Measurements from ENCODE around the gene CMIP.

CMIP gene

DNA sequence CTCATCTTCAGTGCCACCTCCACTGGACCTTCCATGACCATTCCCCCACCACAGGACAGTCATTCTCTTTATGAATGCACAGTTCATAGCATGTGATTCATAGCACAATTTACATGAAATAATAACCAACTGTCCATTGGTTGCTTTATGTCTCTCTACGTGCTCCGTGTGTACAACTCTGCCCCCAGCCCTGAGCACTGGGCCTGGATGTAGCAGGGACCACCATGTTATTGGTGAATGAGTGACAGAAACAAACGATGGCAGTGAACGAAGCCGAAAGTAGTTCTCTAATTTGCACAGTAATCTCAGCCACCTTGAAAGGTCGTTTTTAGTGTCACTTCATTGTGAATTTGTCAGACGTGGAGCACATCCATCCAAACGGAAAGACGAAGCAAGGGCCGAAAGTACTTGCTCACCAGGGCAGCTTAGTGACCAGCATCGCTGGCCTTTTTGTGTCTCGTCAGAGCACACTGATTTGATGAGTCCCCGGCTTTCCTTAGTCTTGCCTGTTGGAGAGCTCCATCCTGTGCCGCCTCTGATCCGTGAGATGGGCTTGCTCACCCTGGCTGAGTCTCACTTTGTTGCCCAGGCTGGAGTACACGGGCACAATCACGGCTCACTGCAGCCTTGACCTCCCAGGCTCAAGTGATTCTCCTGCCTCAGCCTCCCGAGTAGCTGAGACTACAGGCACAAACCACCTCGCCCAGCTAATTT, 95.3 kb downstream of the CMIP start:
- DNase-seq = no peak

DNA sequence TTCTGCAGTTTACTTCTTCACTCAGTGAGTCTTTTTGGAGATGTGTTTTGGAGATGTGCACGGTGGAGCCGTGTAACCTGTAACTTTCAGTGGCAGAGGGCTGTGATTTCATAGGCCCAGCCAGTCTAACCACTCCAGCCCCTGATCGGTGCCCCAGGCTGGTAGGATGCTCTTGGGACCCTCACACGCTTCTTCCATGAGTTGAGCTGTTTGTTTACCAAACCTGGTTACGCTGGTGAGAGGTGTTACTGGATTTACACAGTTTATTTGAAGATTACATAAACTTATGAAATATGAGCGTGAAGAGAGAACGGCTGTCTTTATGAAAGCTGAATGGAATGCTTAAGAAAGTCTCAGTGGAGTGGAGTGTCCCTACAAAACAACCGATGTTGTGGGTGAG, 96.7 kb downstream of the CMIP start:
- no peak for DNase-seq

GRCh38 chr16:81542609-81543570, 98.3 kb downstream of the CMIP start:
- DNase-seq = no peak

- DNase-seq = no peak
Measured at GRCh38 chr16:81543571-81543970, 99.0 kb downstream of the CMIP start.

DNA sequence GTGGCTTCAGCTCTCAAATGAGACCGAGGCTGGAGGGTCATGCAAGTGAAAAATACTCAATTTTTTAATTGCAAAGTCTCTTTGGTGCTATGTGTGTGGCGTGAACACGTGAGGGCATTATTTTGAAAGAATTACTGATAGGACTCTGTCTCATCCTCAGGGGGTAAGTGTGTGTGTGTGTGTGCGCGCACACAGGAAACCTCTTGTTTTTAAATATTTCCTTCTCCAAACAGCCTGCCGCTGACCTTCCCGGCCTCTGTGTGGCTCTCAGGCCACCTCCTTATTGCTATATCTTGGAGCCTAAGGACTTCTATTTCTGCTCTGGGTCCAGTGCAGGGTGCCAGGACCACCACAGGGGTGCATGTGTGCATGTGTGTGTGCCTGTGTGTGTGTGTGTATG, 99.7 kb downstream of the CMIP start:
- no peak for DNase-seq

DNA sequence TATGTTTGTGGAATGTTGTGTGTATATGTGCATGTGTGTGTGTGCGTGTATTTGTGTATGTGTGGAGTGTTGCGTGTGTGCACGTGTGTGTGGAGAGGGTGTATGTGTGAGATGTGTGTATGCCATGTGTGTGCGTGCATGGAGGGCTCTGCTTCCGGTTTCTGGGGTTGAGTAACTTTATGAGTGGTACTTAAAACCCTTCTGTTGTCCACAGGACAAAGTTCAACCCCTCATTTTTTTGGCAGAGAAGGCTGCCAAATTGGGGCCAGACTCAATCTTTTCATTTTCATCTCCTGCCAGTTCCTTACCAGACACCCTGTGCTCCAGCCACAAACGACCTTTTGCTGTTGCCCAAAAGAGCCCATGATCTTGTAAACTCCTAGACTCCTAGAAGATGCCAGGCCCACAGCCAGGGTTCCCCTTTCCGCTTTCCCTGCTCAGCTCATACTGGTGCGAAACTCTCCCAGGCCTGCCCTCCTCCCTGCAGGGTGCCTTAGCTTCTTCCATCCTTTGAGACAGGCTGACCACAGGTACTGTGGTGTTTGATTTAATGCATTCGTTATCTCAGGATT, 100.2 kb downstream of the CMIP start:
- DNase-seq = no peak

- no peak for DNase-seq
Measured at GRCh38 chr16:81545470-81546250, 101.1 kb downstream of the CMIP start.

DNA sequence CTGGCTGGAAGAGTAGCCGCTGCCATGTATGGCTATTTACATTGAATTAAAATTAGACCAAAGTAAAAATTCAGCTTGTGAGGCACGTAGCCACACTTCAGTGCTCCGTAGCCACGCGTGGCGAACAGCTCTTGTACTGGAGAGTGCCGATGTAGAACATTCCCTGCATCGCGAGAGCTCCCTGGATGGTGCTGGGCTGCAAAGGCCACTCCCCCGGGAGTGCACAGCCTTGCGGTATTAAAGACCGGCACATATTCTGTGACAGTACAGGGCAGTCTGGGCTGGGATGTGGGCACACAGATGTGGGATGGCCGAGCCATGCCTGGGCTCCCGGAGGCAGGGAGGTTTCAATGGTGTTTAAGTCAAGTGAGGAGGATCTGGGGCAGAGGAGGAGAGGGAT, 102.2 kb downstream of the CMIP start:
- no peak for DNase-seq

- no peak for DNase-seq
Measured at GRCh38 chr16:81547194-81547938, 102.8 kb downstream of the CMIP start.

- DNase-seq = no peak
Measured at GRCh38 chr16:81547939-81548216, 103.3 kb downstream of the CMIP start.

- DNase-seq = no peak
Measured at GRCh38 chr16:81548551-81548875, 103.9 kb downstream of the CMIP start.

GRCh38 chr16:81548876-81549546, 104.4 kb downstream of the CMIP start:
- no peak for DNase-seq

GRCh38 chr16:81549547-81550431, 105.2 kb downstream of the CMIP start:
- no peak for DNase-seq

DNA sequence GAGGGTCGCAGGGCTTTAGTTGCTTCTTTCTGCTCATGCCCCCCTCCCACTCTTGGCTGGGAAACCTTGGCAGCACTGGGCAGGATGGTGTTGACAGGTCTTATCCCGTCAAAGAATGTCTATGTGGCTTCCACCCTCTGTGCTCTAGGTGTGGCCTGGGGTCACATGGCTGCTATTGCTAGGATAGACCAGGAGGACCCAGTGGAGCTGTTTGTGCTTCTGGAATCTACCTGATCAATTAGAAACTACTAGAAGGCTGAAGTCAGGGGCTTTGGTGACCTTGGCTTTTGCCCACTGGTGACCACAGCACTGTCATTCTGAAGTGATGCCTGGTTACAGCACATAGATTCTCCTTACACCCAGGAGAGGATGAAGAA, 105.8 kb downstream of the CMIP start:
- DNase-seq = no peak

- DNase-seq = peak; percentile 26
Measured at GRCh38 chr16:81551151-81551808, 106.7 kb downstream of the CMIP start.

- DNase-seq = no peak
Measured at GRCh38 chr16:81551821-81552304, 107.3 kb downstream of the CMIP start.

DNA sequence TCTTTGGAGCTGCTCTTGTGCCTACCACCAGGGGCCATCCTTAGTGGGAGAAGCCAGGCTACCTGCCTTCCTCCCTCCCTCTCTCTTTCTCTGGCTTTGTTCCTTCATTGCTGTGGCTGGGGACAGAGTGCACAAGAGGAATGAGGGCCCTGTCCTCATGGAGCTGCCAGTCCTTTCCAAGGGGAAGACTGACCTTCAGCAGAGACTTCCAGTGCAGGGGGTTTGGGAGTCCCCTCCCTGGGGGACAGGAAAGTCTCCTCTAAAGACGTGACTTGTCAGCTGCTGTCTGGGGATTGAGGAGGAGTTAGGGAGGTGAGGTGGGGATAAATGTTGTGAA, 108.1 kb downstream of the CMIP start:
- DNase-seq = no peak

GRCh38 chr16:81553080-81553813, 108.6 kb downstream of the CMIP start:
- DNase-seq = no peak

- DNase-seq = peak; percentile 7
Measured at GRCh38 chr16:81553814-81554675, 109.4 kb downstream of the CMIP start.

All from activated CD4-positive, alpha-beta T cell treated with anti-CD3 and anti-CD28 coated beads, Interleukin-2, Interleukin-6, amounts not matched to agents 100 ng/mL and 50 ng/mL, durations not matched to agents 16 hours and 8 hours (primary cell).